OCI-LY7 (cell line): ENCODE measurements around the gene PITPNM3. TPM values are rescaled to one million over a fixed set of nuclear protein-coding genes. Genes with fewer than 3 reads are reported as not detected.

Experiments used
- BruUV-seq: library from RNA; stranded (reverse); fragments of 400-500 nt; replicated peaks from 2 replicates; lab custom pipeline; 2021; lab: Mats Ljungman, UMichigan
- CTCF ChIA-PET: fragments of 300-600 bp; sonication (Branson Sonifier 250); formaldehyde crosslinking; loops from one replicate; lab custom pipeline; 2022; ENCODE audit warnings: antibody characterized with exemption; ENCODE audit not compliant: unreplicated experiment; lab: Charles Lee
- POLR2A ChIA-PET: fragments of 300-600 bp; sonication (Branson Sonifier 250); formaldehyde crosslinking; loops from one replicate; lab custom pipeline; 2022; ENCODE audit warnings: antibody characterized with exemption; lab: Charles Lee
- DNase-seq: peaks from one replicate; pipeline ENCODE4 v3.0.0-alpha.2; 2015; ENCODE audit warnings: low spot score
- H2AFZ ChIP-seq: fragments of 200-600 bp; sonication (generic), shearing (Covaris generic); 2 replicates; pipeline ENCODE4 v1.6.1; 2014; ENCODE audit warnings: mild to moderate bottlenecking, antibody characterized with exemption, low read length, moderate library complexity
- H3K27ac ChIP-seq: fragments of 200-600 bp; sonication (generic); 2 replicates; pipeline ENCODE4 v1.5.1; 2014; ENCODE audit warnings: mixed run types, low read depth, mild to moderate bottlenecking, moderate library complexity, low read length, inconsistent platforms; ENCODE audit not compliant: poor library complexity, severe bottlenecking
- H3K36me3 ChIP-seq: fragments of 200-600 bp; sonication (generic); 2 replicates; pipeline ENCODE4 v1.6.1; 2014; ENCODE audit warnings: mild to moderate bottlenecking, antibody characterized with exemption, low read length, moderate library complexity, mixed read lengths; ENCODE audit not compliant: insufficient read depth
- H3K4me1 ChIP-seq: fragments of 200-600 bp; sonication (generic); 2 replicates; pipeline ENCODE4 v1.5.1; 2014; ENCODE audit warnings: mild to moderate bottlenecking, low read length; ENCODE audit not compliant: insufficient read depth, poor library complexity, severe bottlenecking
- H3K4me2 ChIP-seq: fragments of 200-600 bp; sonication (generic); 2 replicates; pipeline ENCODE4 v1.6.1; 2014; ENCODE audit warnings: mild to moderate bottlenecking, low read length
- H3K4me3 ChIP-seq: fragments of 200-600 bp; sonication (generic); 2 replicates; pipeline ENCODE4 v1.5.1; 2014; ENCODE audit warnings: mild to moderate bottlenecking, low read depth, low read length; ENCODE audit not compliant: poor library complexity, severe bottlenecking
- H3K79me2 ChIP-seq: fragments of 200-600 bp; sonication (generic); 2 replicates; pipeline ENCODE4 v1.6.1; 2016; ENCODE audit warnings: low read depth, mild to moderate bottlenecking, low read length, moderate library complexity, mixed read lengths; ENCODE audit not compliant: insufficient read depth
- H3K9me2 ChIP-seq: fragments of 200-600 bp; sonication (generic); 2 replicates; pipeline ENCODE4 v1.6.1; 2016; ENCODE audit warnings: mild to moderate bottlenecking, low read length, mixed read lengths; ENCODE audit not compliant: insufficient read depth
- H3K9me3 ChIP-seq: fragments of 200-600 bp; sonication (generic); 2 replicates; pipeline ENCODE4 v1.6.1; 2014; ENCODE audit warnings: mild to moderate bottlenecking, mixed run types, low read length, mixed read lengths
- H4K20me1 ChIP-seq: fragments of 200-600 bp; sonication (generic); 2 replicates; pipeline ENCODE4 v1.6.1; 2014; ENCODE audit warnings: mild to moderate bottlenecking, antibody characterized with exemption, low read length, moderate library complexity, mixed read lengths; ENCODE audit not compliant: insufficient read depth
- CTCF ChIP-seq: fragments of 200-600 bp; sonication (generic); conservative IDR thresholded peaks from 2 replicates; pipeline ENCODE4 v1.5.1; 2014; ENCODE audit warnings: mild to moderate bottlenecking, antibody characterized with exemption, low read length, moderate library complexity, mixed read lengths
- EZH2phosphoT487 ChIP-seq: fragments of 200-600 bp; sonication (generic); IDR thresholded peaks from 2 replicates; pipeline ENCODE4 v1.6.1; 2018; ENCODE audit warnings: low read depth, borderline replicate concordance, mild to moderate bottlenecking, mixed run types, antibody characterized with exemption, low read length, moderate library complexity, mixed read lengths
- intact Hi-C: fragments of 100-400 bp; cut with micrococcal nuclease; formaldehyde crosslinking; loops from one replicate; pipeline ENCODE4 v1.10.0; 2022; ENCODE audit not compliant: unreplicated experiment
- total RNA-seq, 2 experiments: library from RNA; depleted of rRNA in 1 of 2; stranded (reverse); fragments of >200 nt in 1 of 2; shearing (Covaris generic) in 1 of 2; gene quantifications; 2 replicates each; pipeline ENCODE4 v1.2.3, GENCODE V29; 2014 to 2022

Gene PITPNM3
- total RNA-seq, 2 experiments from 2014 or later: 0.76 to 1.6 TPM

- Histone ChIP-seq H3K4me3 (no peak overlapping the region), H2AFZ (no peak overlapping the region), H3K79me2 (no peaks in the 10 kb centered on the region), H3K4me1 (peaks cover 15% of the 10 kb centered on the region), H3K36me3 (no peaks in the 10 kb centered on the region), H3K9me2 (no peaks in the 10 kb centered on the region), H4K20me1 (no peaks in the 10 kb centered on the region), H3K27ac (no peak overlapping the region), H3K4me2 (no peak overlapping the region), H3K9me3 (no peaks in the 10 kb centered on the region)
- BruUV-seq: no TSS peak
- ChIA-PET CTCF (no interaction called here), POLR2A (no interaction called here)
- DNase-seq: no peak
- intact Hi-C loops: no loop called here
- TF ChIP-seq CTCF (no peak), EZH2phosphoT487 (no peak)
Observed at GRCh38 chr17:6457688-6458459, 98.5 kb downstream of the PITPNM3 start.

GRCh38 chr17:6456914-6457687 is 99.3 kb downstream of the PITPNM3 start:
- H3K9me3 ChIP-seq: no peaks in the 10 kb centered on the region
- ChIA-PET CTCF (no interaction called here), POLR2A (no interaction called here)
- H3K79me2 ChIP-seq: no peaks in the 10 kb centered on the region
- H3K4me1 ChIP-seq: peaks cover 15% of the 10 kb centered on the region
- TF ChIP-seq CTCF: no peak
- no peak for TF ChIP-seq EZH2phosphoT487
- H3K4me3 ChIP-seq: no peak overlapping the region
- no peaks in the 10 kb centered on the region for H3K36me3 ChIP-seq
- no peaks in the 10 kb centered on the region for H4K20me1 ChIP-seq
- no peak overlapping the region for H3K4me2 ChIP-seq
- H3K9me2 ChIP-seq: no peaks in the 10 kb centered on the region
- H3K27ac ChIP-seq: no peak overlapping the region
- H2AFZ ChIP-seq: no peak overlapping the region
- no peak for DNase-seq
- intact Hi-C loops: no loop called here
- no TSS peak for BruUV-seq
